GM12874 (cell line): ENCODE results near the gene RDM1.

ENCODE experiments used
- TF ChIP-seq, protein P1 (sequence below): IDR thresholded peaks from 2 replicates; pipeline ENCODE4 v1.5.1; 2011; ENCODE audit warnings: low read depth, mild to moderate bottlenecking, control low read depth, low read length, moderate library complexity; ENCODE audit not compliant: insufficient read depth

Gene RDM1

GRCh38 chr17:35914354-35914753 is 16.2 kb downstream of the RDM1 start:
- TF ChIP-seq, protein P1, sequence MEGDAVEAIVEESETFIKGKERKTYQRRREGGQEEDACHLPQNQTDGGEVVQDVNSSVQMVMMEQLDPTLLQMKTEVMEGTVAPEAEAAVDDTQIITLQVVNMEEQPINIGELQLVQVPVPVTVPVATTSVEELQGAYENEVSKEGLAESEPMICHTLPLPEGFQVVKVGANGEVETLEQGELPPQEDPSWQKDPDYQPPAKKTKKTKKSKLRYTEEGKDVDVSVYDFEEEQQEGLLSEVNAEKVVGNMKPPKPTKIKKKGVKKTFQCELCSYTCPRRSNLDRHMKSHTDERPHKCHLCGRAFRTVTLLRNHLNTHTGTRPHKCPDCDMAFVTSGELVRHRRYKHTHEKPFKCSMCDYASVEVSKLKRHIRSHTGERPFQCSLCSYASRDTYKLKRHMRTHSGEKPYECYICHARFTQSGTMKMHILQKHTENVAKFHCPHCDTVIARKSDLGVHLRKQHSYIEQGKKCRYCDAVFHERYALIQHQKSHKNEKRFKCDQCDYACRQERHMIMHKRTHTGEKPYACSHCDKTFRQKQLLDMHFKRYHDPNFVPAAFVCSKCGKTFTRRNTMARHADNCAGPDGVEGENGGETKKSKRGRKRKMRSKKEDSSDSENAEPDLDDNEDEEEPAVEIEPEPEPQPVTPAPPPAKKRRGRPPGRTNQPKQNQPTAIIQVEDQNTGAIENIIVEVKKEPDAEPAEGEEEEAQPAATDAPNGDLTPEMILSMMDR, result no peak

GRCh38 chr17:35913609-35914008 is 17.0 kb downstream of the RDM1 start:
- TF ChIP-seq, protein P1, result no peak

DNA sequence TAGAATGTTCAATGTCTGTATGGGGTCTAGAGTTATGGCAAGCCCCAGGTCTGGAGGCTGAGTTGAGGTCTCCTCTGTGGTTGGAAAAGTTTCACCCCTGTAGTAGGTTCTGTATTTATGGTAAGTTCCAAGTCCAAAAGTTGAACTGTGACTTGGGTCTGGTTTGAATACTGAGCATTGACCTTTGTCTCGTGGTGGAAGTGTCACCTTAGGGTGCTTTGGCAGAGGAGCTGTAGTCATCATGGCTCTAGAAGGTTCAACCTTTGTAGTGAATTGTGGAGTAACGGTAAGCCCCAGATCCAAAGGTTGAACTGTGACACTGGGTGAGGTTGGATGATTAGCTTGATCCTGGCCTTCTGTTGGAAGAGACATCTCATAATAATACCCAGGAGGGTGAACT is 17.6 kb downstream of the RDM1 start:
- TF ChIP-seq, protein P1, result no peak

DNA sequence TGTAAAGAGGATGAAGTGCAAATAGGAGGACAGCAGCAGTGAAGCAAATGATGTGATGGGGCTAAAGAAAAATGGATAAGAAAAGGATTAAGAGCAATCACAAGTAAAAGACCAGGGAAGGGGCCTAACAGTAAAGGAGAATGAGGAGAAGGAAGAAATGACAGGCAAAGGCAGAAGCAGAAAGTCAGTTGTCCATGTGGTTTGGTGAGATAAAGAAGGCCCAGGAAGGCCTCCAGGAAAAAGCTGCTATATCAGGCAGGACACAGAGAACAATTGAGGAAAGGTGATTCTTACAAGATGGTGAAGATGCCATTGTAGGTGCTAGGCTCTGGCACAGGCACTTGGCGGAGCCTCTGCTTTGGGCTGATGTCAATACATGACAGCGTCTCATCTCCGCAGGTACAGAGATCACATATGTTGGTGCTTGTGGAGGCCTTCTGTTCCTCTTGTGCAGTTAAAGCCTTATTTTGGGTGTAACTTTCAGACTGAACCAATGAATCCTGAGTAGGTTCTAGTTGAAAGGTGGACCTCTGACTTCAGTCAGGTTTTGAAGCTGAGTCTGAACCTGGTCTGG is 18.1 kb downstream of the RDM1 start:
- TF ChIP-seq, protein P1, result no peak

- TF ChIP-seq, protein P1, result no peak
Observed at GRCh38 chr17:35909408-35909807, 21.2 kb downstream of the RDM1 start.

DNA sequence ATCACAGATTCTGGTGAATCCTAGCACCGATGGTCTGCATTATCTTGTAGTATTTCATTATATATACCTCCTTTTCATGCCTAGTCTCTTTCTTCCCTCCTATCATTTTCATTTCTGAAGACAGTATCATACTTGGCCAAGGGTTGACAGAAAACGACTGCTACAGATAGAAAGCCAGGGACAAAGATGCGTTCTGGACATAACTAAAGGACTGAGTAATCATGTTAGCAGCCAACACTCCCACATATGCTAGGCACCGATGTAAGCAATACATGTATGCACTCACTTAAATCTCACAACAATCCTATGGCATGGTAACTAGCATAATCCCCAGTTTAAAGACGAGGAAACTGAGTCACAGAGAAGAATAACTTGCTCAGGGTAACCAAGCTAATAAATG is 22.9 kb downstream of the RDM1 start:
- TF ChIP-seq, protein P1, result no peak

- TF ChIP-seq, protein P1, result no peak
Observed at GRCh38 chr17:35906926-35907637, 23.5 kb downstream of the RDM1 start.
